ENCODE results near the gene FLNC. TPM values are rescaled to one million over a fixed set of nuclear protein-coding genes. Genes with fewer than 3 reads are reported as not detected.

FLNC gene
- total and polyA plus RNA-seq, 2 of the 4 experiments (the other 2 are of a cell fraction): 116 to 154 TPM

DNA sequence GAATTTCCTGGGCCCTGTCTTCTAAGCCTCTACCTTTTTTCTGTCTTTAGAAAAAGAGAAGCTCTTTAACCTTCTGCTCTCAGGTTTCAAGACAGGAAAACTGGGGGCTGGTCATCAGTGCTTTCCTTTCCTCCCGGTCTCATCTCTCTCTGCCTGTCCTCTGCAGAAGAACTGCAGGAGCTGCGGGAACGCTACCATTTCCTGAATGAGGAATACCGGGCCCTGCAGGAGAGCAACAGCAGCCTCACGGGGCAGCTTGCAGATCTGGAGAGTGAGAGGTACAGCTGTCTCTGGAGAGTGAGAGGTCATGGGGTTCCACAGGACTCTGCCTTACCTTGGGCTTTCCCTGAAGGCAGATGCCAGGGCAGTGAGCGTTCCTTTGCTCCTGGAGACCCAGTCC is 25.7 kb upstream of the FLNC start:
- TF ChIP-seq RFX5 (IDR thresholded peaks at IDR 0.05; ENCODE audit: low read depth, low read length): no peak
- no peak for TF ChIP-seq RAD21 (IDR thresholded peaks at IDR 0.05; ENCODE audit: low read length)
- no peak for TF ChIP-seq FOS (IDR thresholded peaks at IDR 0.05; ENCODE audit: low read depth, low read length)
- TF ChIP-seq, protein P1, sequence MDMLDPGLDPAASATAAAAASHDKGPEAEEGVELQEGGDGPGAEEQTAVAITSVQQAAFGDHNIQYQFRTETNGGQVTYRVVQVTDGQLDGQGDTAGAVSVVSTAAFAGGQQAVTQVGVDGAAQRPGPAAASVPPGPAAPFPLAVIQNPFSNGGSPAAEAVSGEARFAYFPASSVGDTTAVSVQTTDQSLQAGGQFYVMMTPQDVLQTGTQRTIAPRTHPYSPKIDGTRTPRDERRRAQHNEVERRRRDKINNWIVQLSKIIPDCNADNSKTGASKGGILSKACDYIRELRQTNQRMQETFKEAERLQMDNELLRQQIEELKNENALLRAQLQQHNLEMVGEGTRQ (IDR thresholded peaks at IDR 0.05; ENCODE audit: low read depth, low read length): no peak
- no peak for TF ChIP-seq RCOR1 (IDR thresholded peaks at IDR 0.05; ENCODE audit: insufficient replicate concordance, low read length)
- no peak for TF ChIP-seq BHLHE40 (IDR thresholded peaks at IDR 0.05; ENCODE audit: low read depth, low read length)
- Histone ChIP-seq H3K14ac (replicated peaks; ENCODE audit: low read depth, low read length) (no peak overlapping the region), H3K9me1 (ENCODE audit: insufficient read depth, low read length) (peaks cover 4% of the 10 kb centered on the region; the same call in 1 of the 2 replicates), H4K8ac (ENCODE audit: low read depth in 2 of 2, low read length in 2 of 2) (no peak overlapping the region), H4K91ac (ENCODE audit: insufficient read depth, low read depth, low read length) (no peak overlapping the region), H4K20me1 (ENCODE audit: insufficient read depth, low read length) (no peaks in the 10 kb centered on the region), H3K27me3 (ENCODE audit: control insufficient read depth, insufficient read depth, low read length) (no peaks in the 10 kb centered on the region), H3K36me3 (ENCODE audit: control insufficient read depth, insufficient read depth, low read length) (peaks cover 36% of the 10 kb centered on the region), H2AFZ (replicated peaks; ENCODE audit: low read length, poor library complexity) (no peak overlapping the region), H3K9ac (ENCODE audit: low read depth, low read length) (no peak overlapping the region), H2AK5ac (ENCODE audit: low read depth, low read length) (no peak overlapping the region), H3K27ac (ENCODE audit: insufficient read depth, low read length) (no peak overlapping the region), H3K4me2 (ENCODE audit: low read depth, low read length) (no peak overlapping the region), H3K9me3 (ENCODE audit: control insufficient read depth, insufficient read depth, low read length) (no peaks in the 10 kb centered on the region), H2AK9ac (replicated peaks; ENCODE audit: low read depth, low read length, poor library complexity) (no peak overlapping the region), H4K5ac (ENCODE audit: low read depth, low read length) (no peak overlapping the region), H3K4me1 (ENCODE audit: control insufficient read depth, insufficient read depth, low read length) (no peaks in the 10 kb centered on the region), H3K56ac (ENCODE audit: extremely low read depth, insufficient read depth, low read length) (no peak overlapping the region), H3K23ac (ENCODE audit: low read depth, low read length) (no peak overlapping the region), H2BK5ac (ENCODE audit: low read depth, low read length, poor library complexity, severe bottlenecking) (no peak overlapping the region), H2BK15ac (ENCODE audit: low read depth, low read length) (no peak overlapping the region), H2BK120ac (ENCODE audit: low read depth, low read length) (no peak overlapping the region), H3K4ac (ENCODE audit: low read depth, low read length) (no peak overlapping the region), H3K4me3 (ENCODE audit: insufficient read depth, low read depth, low read length) (no peak overlapping the region), H2BK20ac (ENCODE audit: low read depth, low read length) (no peak overlapping the region), H3K79me1 (ENCODE audit: low read depth in 1 of 2, low read length in 2 of 2) (no peaks in the 10 kb centered on the region), H3K18ac (ENCODE audit: low read depth, low read length) (no peak overlapping the region)
- ChIA-PET CTCF (no interaction called here), POLR2A (ENCODE audit: unreplicated experiment) (no interaction called here)
- no peak for DNase-seq
- intact Hi-C loops (cut with micrococcal nuclease) (no loop called here), in situ Hi-C loops (cut with MboI; ENCODE audit: low sequenced_read_pairs) (no loop called here), dilution Hi-C loops (cut with HindIII; ENCODE audit: low sequenced_read_pairs, unreplicated experiment) (no loop called here)
- ATAC-seq (ENCODE audit: low read depth): no peak
- WGBS, 2 experiments (ENCODE audit: extremely low coverage in 2 of 2, insufficient read length in 1 of 2): 58% methylated on average over 2 of the region's 6 CpGs; no CpG with 5 or more reads in 1 of the 2 experiments
- BruUV-seq (replicated peaks): no TSS peak

Data from IMR-90 (cell line).